Cerebellar cortex (tissue), 1 donor: ENCODE measurements around the gene TRAPPC3.
A peak's percentile ranks its signal among the peaks of the same experiment; 100 is the strongest.

Experiments used
- DNase-seq: peaks from one replicate; pipeline ENCODE4 v3.0.0-alpha.2; 2015; ENCODE audit warnings: low spot score

Gene TRAPPC3

DNA sequence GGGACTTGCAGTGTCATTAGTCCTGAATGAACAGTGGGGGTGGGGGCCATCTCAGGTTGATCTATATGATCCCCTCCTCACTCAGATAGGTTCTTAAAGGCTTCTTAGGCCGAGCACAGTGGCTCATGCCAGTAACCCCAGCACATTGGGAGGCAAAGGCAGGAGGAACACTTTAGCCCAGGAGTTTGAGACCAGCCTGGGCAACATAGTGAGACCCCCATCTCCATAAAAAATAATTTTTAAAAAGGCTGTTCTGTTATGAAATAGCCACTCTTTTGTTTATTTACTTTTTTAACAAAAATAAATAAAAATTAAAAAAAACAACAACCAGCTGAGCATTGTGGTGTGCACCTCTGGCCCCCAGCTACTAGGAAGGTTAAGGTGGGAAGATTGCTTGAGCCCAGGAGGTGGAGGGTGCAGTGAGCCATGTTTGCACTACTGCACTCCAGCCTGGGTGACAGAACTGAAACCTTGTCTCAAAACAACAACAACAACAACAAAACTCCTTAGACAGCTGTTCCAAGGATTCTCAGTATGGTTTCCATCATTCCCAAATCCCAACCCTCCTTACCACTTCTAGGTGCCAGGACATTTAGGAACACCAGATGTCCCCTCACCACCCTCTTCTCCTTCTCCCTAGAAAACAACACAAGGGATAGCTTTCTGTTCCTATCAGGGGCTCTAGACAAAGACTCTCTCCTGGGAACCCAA lies 2.0 kb upstream of the TRAPPC3 start:
- DNase-seq = no peak

DNA sequence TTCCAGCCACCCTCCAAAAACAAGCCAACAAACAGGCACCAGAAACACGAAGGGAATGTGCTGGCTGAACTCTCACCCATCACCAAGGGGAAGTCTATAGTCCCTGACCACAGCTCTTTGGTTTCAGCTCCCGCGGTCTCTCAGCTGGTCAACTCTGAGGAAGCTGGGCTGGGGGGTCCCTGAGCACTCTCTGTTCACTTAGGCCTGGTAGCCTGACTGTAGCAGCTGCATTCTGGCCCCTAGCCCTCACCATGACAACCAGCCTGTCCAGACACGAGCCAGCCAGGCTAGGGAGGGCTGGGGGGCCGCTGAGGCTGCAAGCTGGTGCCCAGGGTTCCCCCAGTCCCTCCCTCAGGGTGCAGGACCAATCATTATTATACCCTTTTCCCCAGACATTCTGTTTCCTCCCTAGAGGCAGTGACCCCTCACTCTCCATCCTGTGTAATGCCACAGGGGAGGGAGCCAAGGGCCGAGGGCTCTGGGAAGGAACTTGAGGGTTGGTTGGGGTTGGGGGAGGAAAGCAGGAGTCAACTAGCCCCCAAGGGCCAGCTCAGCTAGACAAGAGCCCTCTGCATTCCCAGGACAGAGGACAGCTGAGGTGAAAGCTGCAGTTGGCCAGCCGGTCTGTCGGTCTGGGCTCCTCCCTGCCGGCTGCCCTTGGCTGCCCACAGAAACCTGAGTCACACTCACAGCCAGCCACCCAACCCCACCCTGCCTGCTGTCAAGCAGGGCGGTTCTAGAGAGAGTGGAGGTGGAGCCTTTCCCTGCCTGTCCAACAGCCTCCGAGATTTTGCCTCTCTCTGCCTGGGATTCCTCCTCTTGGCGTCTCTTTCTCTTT lies 1.2 kb upstream of the TRAPPC3 start:
- DNase-seq = peak; percentile 98

DNA sequence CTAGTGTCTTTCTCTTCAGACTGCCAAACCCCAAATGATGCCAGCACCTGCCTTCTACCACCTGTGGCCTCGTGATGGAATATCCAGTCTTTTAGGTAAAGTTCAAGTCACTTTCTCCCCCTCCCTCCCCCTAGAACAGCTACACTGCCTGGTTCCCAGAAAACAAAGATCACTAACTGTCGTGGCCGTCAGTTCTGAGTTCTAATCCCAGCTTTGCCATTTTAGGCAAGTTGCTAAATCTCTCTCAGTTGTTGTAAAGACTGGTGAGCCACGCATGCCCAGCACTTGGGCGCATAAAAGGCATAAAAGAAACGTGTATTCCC lies 648 bp upstream of the TRAPPC3 start:
- no peak for DNase-seq

DNA sequence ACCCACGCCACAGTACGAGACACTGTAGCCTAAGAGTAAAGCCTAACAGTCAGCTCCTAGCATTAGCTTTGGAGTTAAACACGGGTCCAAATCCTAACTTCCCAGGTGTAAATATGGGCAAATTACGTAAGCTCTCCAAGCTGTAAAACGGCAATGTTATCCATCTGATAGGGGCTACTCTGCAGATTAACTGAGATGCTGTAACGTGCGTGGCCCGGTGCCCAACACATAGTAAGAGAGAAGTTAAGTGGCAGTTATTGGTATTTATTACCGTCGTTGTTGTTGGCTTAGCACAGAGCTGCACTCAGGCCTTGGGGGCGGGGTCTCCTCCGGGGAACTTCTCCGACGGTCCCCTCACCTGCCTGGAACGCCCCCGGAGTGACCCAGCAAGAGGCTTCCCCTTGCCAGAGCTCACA lies 457 bp downstream of the TRAPPC3 start:
- no peak for DNase-seq

DNA sequence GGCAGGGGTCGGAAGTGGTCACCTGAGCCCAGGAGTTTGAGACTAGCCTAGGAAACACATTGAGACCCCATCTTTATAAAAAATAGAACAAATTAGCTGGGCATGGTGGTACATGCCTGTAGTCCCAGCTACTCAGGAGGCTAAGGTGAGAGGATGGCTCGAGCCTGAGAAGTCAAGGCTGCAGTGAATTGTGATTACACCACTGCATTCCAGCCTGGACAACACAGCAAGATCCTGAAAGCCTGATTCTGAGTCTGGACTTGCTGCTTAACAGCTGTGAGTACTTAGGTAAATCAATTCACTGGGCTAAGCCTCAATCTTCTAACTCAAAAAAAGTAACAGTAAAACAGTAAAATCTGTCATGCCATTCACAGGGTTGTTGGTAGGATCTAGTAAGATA lies 4.9 kb downstream of the TRAPPC3 start:
- no peak for DNase-seq

DNA sequence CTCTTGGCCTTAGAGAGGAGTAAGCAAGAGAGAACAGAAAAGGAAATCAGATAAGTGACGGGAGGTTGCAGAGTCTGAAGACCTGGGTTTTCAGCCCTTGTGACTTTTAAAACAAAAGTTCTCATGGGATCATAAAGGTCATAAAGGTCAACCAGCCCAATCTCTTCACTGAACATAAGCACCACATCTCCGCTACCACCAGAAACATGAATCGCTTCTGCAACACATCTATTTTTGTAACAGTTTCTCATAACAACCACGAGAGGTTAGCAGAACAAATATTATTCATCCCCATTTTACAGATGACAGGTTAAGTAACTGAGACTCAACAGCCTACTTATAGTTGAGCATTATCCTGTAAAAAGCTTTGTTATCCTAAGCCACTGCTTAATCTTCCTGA lies 5.9 kb downstream of the TRAPPC3 start:
- DNase-seq = no peak

DNA sequence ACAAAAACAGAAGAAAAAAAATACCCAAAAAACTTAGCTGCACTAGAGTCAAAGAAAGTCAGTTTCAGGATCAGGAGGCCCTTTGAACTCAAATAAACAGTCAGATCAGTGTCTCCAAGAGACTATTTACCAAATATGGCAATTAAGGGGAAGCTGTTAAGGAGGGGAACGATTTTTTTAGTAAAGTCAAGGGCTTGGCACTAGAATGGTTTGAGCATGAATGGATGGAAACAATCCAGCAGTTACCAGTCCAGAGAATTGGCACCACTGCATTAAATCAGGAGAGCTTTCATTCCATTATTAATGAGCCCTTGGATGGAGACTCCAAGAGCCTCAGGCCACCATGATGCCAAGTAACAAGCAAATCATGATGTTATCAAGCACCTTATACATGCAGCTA lies 7.2 kb downstream of the TRAPPC3 start:
- no peak for DNase-seq

DNA sequence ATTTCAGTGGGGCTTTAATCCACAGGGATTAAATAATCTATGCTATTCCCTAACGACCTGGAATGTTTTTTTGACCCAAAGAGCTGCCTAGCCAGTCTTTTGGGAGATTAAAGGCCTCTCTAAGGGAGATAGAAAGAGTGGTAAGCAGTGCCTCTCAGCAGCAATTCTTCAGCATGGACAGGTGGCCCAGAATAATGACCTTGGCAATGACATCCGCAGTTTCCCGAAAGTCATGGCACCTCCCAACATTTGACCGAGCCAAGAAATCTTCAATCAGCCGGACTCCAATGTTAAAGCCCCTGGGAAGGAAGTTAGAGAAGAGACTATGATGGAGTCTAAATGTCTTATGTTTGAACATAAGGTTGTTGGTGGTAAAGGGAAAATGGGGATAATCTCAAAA lies 9.8 kb downstream of the TRAPPC3 start:
- no peak for DNase-seq

DNA sequence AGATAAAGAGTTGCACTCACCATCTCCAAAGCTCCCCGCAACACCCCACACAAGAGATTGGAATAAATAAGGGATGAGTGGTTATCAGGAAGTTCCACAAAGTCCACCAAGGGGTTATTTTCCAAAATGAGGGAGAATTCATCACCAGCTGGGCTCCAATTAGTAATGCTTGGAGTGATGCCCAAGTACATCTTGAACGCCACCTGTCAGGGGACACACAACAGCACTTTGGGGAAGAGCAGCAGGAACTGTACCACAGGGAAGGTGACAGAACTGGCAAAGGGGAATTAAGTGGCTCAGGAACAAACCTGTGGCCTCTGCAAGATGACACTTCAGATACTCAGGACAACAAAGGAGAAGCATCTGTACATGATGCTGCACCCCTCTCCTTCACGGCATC lies 11.5 kb downstream of the TRAPPC3 start:
- DNase-seq = peak; percentile 83

DNA sequence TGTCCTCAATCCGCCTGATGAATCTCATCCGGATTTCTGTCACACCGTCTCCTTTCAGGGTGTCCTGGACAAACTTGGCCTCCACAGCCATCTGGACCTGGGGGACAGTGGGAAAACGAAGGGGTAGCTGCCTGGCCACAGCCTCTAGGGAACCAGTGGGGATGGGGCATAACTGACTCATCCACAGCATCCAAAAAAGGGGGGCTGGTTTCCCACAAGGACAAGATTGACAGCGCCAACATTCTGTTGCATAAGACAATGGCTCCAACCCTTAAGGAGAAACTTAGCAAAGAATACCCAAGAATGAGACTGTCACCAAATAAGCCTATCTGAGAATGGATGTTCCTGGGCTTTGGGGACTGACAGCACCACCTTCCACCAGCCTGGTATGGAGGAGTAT lies 12.1 kb downstream of the TRAPPC3 start:
- DNase-seq = no peak

DNA sequence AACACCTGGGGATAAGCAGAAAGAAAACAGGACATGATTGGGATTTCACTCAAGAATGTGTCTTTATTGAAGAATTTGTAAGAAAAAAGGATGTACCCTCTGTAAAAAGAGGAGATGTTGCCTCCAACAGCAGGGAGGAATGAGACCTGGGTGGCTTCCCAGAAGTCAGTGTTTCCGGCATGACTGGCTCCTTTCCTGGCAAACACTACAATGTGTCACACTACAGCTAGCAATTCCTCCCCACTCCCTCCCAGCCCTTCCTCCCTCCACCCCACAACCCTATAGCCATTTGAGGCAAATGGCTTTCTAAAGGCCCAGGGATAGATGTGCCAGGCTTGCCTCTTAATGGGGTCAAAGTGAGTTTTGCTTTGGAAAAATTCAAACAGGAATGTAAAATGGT lies 12.8 kb downstream of the TRAPPC3 start:
- DNase-seq = peak; percentile 76

DNA sequence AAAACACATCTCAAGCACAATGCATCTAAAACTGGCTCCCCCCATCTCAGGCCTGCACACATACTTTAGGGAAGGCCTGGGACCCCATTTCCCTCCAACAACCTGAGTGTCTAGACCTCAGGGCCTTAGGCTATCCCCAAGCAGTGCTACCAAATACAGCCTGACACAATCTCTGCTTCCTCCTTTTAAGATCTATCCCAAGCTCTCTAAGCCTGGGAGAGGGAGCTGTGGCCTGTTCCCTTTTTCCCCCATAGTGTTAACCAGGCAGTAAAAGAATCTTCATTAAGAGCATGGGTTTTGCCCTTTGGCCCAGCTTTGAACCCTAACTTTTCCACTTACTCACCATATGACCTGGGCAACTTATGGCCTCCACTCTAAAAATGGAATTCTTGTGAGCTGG lies 13.5 kb downstream of the TRAPPC3 start:
- DNase-seq = no peak

DNA sequence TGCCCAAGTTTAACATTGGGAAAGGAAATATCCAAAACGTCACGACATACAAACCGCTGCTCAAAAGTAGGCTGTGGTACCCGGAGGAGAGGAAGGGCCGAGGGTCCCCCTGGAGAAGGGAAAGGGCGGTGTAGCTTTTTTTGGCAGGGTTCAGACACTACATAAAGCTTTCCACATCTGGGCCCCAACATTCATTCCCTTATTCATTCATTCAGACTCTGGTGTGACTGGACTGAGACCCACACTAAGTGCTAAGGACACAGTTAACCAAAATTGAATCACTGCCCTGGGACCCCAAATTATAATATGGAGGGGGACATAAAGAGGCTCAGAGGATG lies 14.0 kb downstream of the TRAPPC3 start:
- DNase-seq = no peak

DNA sequence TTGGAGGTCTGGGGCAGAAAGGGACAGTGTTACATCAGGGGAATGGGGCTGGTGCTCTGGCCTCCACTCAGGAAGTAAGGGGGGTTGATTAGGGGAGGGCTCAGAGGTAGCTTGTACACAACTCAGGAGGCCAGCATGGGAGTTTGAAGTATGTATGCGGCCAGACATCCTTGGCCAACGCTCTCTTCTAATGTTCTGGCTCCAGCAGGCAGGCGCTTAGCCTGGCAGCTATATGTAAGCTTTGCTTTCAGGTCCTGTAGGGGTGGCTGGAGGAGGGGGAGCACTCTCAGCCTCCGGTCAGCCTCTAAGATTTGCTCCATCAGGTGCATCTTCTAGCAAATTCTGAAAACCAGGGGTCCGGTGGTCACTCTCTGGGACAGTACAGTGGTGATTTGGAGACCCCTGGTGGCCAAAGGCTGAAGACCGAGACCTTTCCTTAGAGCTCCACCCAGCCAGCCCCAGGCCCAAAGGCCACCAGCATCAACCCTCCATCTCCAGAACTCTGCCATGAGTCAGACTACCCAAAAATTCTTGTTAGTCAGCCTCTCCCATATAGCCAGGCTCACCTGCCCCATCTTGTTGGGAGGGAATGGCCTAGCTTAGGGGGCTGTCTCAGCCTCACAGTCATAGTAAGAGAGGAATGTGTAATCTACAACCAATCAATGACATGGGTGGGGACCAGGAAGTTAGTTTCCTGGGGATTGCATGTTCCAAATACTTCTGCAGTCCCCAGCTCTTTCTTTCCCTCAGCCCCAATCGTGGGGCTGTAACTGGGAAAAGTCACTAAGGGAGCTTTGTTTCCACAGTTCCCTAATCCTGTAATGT lies 14.6 kb downstream of the TRAPPC3 start:
- DNase-seq = peak; percentile 64

DNA sequence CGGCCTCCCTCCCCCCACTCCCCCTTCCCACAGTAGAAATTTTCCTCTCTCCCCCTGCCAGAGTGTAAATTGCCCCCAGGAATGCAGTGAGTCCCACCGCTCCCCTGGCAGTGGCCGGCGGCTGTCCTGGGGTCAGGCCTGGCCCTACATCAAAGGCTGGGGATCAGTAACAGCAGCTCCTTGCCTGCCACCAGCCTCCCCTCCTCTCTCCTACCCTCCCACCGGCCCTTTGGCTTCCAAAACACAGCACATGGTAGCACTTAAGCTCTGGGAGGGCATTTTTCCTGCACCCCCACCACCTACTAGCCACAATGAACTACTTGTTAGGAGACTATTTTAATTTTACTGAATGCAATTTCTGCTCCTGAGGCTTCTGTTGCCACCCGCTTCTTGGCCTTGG lies 15.3 kb downstream of the TRAPPC3 start:
- DNase-seq = no peak

DNA sequence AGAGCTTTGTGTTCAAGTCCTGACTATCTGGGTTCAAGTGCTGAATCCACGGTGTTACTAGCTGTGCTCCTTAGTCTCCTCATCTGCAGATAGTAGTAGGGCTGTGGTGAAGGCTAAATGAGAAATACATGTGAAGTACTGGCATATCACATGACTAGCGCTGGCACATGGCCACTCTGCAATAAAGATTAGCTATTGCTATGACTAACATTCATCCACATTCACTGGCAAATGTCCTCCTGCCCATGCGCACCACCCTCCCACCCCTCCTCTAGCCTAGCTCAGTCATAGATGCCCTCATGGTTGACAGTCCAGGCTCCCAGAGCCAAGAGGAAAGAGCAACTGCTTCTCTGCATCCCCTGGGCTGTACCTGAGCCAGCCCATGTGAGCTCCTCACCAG lies 15.8 kb downstream of the TRAPPC3 start:
- no peak for DNase-seq

DNA sequence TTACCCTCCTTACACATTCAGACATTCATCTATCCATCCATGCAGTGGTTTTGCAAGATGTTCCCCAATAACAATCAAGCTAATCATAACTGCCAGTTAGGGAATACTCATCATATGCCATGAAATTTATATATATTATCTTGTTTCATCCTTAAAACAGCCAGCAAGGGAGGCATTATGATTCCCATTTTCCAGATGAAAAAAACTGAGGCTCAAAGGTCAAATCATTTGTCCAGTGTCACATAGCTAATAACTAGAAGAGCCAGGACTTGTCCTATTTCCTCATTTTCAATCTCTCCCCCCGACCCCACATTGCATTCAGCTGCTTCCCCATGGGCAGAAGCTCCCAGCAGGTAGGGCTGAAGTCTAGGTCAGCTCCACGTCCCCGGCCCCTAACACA lies 17.3 kb downstream of the TRAPPC3 start:
- no peak for DNase-seq

DNA sequence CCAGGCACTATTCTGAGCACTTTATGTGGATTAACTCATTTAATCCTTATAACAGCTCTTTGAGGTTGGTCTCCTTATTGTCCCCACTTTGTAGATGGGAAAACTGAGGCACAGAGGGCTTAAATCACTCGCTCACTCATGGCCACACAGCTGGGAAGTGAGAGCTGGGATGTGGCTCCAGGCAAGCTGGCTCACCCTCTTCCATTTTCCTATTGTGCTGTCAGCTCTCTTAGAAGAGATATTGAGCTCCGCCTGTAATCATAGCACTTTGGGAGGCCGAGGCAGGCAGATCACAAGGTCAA lies 20.4 kb downstream of the TRAPPC3 start:
- no peak for DNase-seq

DNA sequence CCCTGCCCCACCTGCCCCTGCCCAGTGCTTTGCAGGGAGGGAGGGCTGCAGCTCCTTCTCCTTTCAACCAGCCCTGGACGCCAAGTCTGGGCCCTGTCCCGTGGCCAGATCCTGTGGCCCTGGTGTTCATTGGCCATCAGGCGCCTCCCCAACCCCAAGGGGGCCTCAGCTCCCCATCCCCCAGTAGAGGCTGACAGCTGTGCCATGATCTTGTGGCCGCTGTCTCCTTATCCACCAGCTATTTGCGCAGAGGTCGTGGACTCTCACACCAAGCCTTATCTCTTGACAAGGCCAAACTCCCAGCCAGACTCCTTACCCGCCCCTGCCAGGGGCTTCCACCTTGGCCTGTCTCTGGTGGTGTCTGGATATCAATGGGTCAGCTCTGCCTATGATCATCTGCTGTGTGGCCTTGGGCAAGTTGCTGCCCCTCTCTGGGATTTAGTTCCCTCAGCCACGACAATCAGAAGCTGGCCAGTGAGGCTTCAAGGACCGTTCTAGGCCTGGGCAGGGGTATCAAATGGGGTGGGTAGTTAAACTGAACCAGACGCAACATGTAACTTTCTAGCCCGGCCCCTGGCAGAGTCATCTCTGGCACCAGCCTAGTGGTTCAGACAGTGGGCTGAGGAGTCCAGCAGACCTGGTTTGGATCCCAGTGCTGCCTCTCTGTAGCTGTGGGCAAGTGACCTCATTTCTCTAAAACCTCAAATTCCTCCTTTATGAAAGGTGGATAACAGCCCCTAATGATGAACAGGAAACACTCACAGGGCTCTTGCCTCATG lies 21.0 kb downstream of the TRAPPC3 start:
- DNase-seq = no peak

DNA sequence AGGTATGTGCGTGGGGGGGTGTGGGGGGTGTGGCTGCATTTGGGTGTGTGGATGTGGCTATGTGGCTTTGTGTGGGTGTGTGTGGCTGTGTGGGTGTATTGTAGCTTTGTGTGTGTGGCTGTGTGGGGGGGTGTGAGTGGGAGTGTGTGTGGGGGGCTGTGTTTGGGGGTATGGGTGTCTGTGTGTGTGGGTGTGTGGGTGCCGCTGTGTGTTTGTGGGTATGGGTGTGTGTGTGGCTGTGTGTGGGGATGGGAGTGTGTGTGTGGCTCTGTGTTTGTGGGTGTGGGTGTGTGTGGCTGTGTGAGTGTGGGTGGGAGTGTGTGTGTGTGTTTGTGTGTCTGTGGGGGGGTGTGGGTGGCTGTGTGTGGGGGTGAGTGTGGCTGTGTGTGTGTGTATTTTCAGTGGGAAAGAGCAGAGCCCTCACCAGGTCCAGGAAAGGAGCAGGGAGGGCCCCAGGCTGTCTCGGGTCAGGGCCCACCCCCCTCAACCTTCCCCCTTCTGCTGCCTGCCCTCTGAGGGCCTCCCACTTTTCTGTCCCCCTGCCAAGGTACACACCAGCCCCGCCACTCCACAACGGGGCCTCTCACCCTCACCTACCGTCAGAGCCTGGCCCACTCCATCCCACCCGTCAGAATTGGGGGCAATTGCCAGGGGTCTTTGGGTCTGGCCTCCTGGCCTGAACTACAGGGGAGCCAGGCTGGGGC lies 22.3 kb downstream of the TRAPPC3 start:
- DNase-seq = no peak

DNA sequence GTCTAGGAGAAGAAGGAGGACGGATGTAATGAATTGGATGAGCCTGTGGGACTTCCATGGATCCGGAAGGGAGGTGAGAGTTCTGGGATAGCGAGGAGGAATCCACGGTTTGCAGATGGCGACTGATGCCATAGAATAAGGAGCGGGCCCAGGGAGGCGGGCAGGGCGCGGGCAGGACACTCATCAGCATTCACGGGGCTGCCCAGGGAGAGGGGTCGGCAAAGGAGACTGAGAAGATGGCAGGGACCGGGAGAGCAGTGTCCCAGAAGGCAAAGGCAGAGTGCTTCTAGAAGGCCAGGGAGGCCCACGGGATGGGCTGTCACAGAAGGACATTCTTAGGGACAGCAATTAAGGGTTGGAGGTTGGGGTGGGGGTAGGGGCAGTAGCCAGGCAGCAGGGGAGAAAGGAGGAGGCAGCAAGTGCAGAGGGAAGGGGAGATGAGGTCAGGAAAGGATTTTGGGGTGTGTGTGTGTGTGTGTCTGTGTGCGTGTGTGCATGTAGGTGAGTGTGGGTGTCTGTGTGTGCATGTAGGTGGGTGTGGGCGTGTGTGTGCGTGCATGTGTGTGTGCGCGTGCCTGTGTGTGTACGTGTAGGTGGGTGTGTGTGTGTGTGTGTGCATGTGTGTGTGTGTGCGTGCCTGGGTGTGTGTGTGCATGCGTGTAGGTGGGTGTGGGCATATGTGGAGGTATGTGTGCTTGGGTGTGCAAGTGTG lies 23.1 kb downstream of the TRAPPC3 start:
- DNase-seq = no peak
